ENCODE results near the gene LGMN.

Gene LGMN

GRCh38 chr14:92676403-92677086 is 71.9 kb downstream of the LGMN start:
- Histone ChIP-seq H3K9me3 (ENCODE audit: insufficient read depth, low read length) (no peaks in the 10 kb centered on the region), H3K4me3 (ENCODE audit: insufficient read depth, low read length, poor library complexity, severe bottlenecking) (no peak overlapping the region), H3K4me2 (ENCODE audit: low read depth, low read length, poor library complexity, severe bottlenecking) (no peak overlapping the region), H3K36me3 (ENCODE audit: low read length) (no peaks in the 10 kb centered on the region), H3F3A (ENCODE audit: insufficient read depth) (no peaks in the 10 kb centered on the region), H4K20me1 (ENCODE audit: low read depth, low read length) (no peaks in the 10 kb centered on the region), H3K9me2 (replicated peaks; ENCODE audit: insufficient read depth, low read length) (no peaks in the 10 kb centered on the region), H3K27ac (ENCODE audit: low read depth, low read length) (no peak overlapping the region), H2AFZ (ENCODE audit: low read depth, low read length, severe bottlenecking) (no peak overlapping the region), H3K79me2 (ENCODE audit: insufficient read depth, low read length) (no peaks in the 10 kb centered on the region), H3K9ac (ENCODE audit: low read length) (no peak overlapping the region), H3K27me3 (ENCODE audit: low read length) (no peaks in the 10 kb centered on the region; the same call in 1 of the 2 replicates)
- TF ChIP-seq EZH2phosphoT487 (conservative IDR thresholded peaks at IDR 0.05; ENCODE audit: low read length) (no peak), CTCF (IDR thresholded peaks at IDR 0.05; ENCODE audit: insufficient read depth, low read length, poor library complexity, severe bottlenecking) (no peak)

- no peaks in the 10 kb centered on the region for H3K9me3 ChIP-seq (ENCODE audit: insufficient read depth, low read length)
- H3K9me2 ChIP-seq (replicated peaks; ENCODE audit: insufficient read depth, low read length), result no peaks in the 10 kb centered on the region
- no peaks in the 10 kb centered on the region for H4K20me1 ChIP-seq (ENCODE audit: low read depth, low read length)
- no peak overlapping the region for H3K9ac ChIP-seq (ENCODE audit: low read length)
- H3K79me2 ChIP-seq (ENCODE audit: insufficient read depth, low read length), result no peaks in the 10 kb centered on the region
- H3K4me2 ChIP-seq (ENCODE audit: low read depth, low read length, poor library complexity, severe bottlenecking), result no peak overlapping the region
- H3K27ac ChIP-seq (ENCODE audit: low read depth, low read length), result no peak overlapping the region
- H3F3A ChIP-seq (ENCODE audit: insufficient read depth), result no peaks in the 10 kb centered on the region
- H3K4me3 ChIP-seq (ENCODE audit: insufficient read depth, low read length, poor library complexity, severe bottlenecking), result no peak overlapping the region
- H3K36me3 ChIP-seq (ENCODE audit: low read length), result no peaks in the 10 kb centered on the region
- no peaks in the 10 kb centered on the region; the same call in 1 of the 2 replicates for H3K27me3 ChIP-seq (ENCODE audit: low read length)
- H2AFZ ChIP-seq (ENCODE audit: low read depth, low read length, severe bottlenecking), result no peak overlapping the region
- TF ChIP-seq EZH2phosphoT487 (conservative IDR thresholded peaks at IDR 0.05; ENCODE audit: low read length), result no peak
- TF ChIP-seq CTCF (IDR thresholded peaks at IDR 0.05; ENCODE audit: insufficient read depth, low read length, poor library complexity, severe bottlenecking), result no peak
These were observed 72.5 kb downstream of the LGMN start for GRCh38 chr14:92675976-92676375.

GRCh38 chr14:92675421-92675820 is 73.0 kb downstream of the LGMN start:
- no peak overlapping the region for H2AFZ ChIP-seq (ENCODE audit: low read depth, low read length, severe bottlenecking)
- H3K27me3 ChIP-seq (ENCODE audit: low read length), result no peaks in the 10 kb centered on the region; the same call in 1 of the 2 replicates
- H4K20me1 ChIP-seq (ENCODE audit: low read depth, low read length), result no peaks in the 10 kb centered on the region
- H3K9me3 ChIP-seq (ENCODE audit: insufficient read depth, low read length), result no peaks in the 10 kb centered on the region
- no peak overlapping the region for H3K4me2 ChIP-seq (ENCODE audit: low read depth, low read length, poor library complexity, severe bottlenecking)
- no peak for TF ChIP-seq CTCF (IDR thresholded peaks at IDR 0.05; ENCODE audit: insufficient read depth, low read length, poor library complexity, severe bottlenecking)
- no peak for TF ChIP-seq EZH2phosphoT487 (conservative IDR thresholded peaks at IDR 0.05; ENCODE audit: low read length)
- H3F3A ChIP-seq (ENCODE audit: insufficient read depth), result no peaks in the 10 kb centered on the region
- no peak overlapping the region for H3K9ac ChIP-seq (ENCODE audit: low read length)
- no peak overlapping the region for H3K4me3 ChIP-seq (ENCODE audit: insufficient read depth, low read length, poor library complexity, severe bottlenecking)
- H3K36me3 ChIP-seq (ENCODE audit: low read length), result no peaks in the 10 kb centered on the region
- H3K9me2 ChIP-seq (replicated peaks; ENCODE audit: insufficient read depth, low read length), result no peaks in the 10 kb centered on the region
- no peaks in the 10 kb centered on the region for H3K79me2 ChIP-seq (ENCODE audit: insufficient read depth, low read length)
- no peak overlapping the region for H3K27ac ChIP-seq (ENCODE audit: low read depth, low read length)
